ENCODE data around the gene NCOA1.
"Not testable (repeated sequence)": the region's sequence is repeated elsewhere in the genome, so short reads cannot be mapped to it uniquely, and the experiment has no call there.

NCOA1 gene

GRCh38 chr2:24482972-24483300 is 8.1 kb upstream of the NCOA1 start:
- no peak overlapping the region for H3K4me3 ChIP-seq (ENCODE audit: low read length)
- no peak overlapping the region for H3K27ac ChIP-seq (ENCODE audit: low read depth, low read length)
- no peaks in the 10 kb centered on the region for H3K4me1 ChIP-seq (ENCODE audit: control insufficient read depth, low read length)
- H3K27me3 ChIP-seq (ENCODE audit: control insufficient read depth, low read length) = no peaks in the 10 kb centered on the region
- H3K9me2 ChIP-seq (replicated peaks; ENCODE audit: control insufficient read depth, low read length) = no peaks in the 10 kb centered on the region
- TF ChIP-seq CTCF (IDR thresholded peaks at IDR 0.05; ENCODE audit: low read depth, low read length, poor library complexity, severe bottlenecking) = no peak
- TF ChIP-seq EZH2phosphoT487 (IDR thresholded peaks at IDR 0.05; ENCODE audit: borderline replicate concordance, low read length) = no peak
- H3K4me2 ChIP-seq (ENCODE audit: low read length) = no peak overlapping the region
- H3K79me2 ChIP-seq (ENCODE audit: control insufficient read depth, low read length) = no peaks in the 10 kb centered on the region
- H3F3A ChIP-seq (ENCODE audit: control insufficient read depth, insufficient read depth) = no peaks in the 10 kb centered on the region
- peaks cover 3% of the 10 kb centered on the region; the same call in 1 of the 2 replicates for H3K9me3 ChIP-seq (ENCODE audit: control insufficient read depth, insufficient read depth, low read length)
- H4K20me1 ChIP-seq (ENCODE audit: control insufficient read depth, insufficient read depth, low read depth, low read length) = no peaks in the 10 kb centered on the region
- H3K36me3 ChIP-seq (ENCODE audit: control insufficient read depth, low read length) = no peaks in the 10 kb centered on the region

GRCh38 chr2:24484677-24485076 is 6.4 kb upstream of the NCOA1 start:
- not testable (repeated sequence) for H3K36me3 ChIP-seq (ENCODE audit: control insufficient read depth, low read length); H3K4me1 ChIP-seq (ENCODE audit: control insufficient read depth, low read length); H4K20me1 ChIP-seq (ENCODE audit: control insufficient read depth, insufficient read depth, low read depth, low read length); H3K4me3 ChIP-seq (ENCODE audit: low read length); H3K9me3 ChIP-seq (ENCODE audit: control insufficient read depth, insufficient read depth, low read length); H3F3A ChIP-seq (ENCODE audit: control insufficient read depth, insufficient read depth); H3K4me2 ChIP-seq (ENCODE audit: low read length); H3K79me2 ChIP-seq (ENCODE audit: control insufficient read depth, low read length); H3K9me2 ChIP-seq (replicated peaks; ENCODE audit: control insufficient read depth, low read length); H3K27ac ChIP-seq (ENCODE audit: low read depth, low read length); H3K27me3 ChIP-seq (ENCODE audit: control insufficient read depth, low read length)

GRCh38 chr2:24485197-24485596 is 5.9 kb upstream of the NCOA1 start:
- H3K79me2 ChIP-seq (ENCODE audit: control insufficient read depth, low read length) = no peaks in the 10 kb centered on the region
- no peak overlapping the region for H3K4me2 ChIP-seq (ENCODE audit: low read length)
- H3K27me3 ChIP-seq (ENCODE audit: control insufficient read depth, low read length) = no peaks in the 10 kb centered on the region
- H3K9me2 ChIP-seq (replicated peaks; ENCODE audit: control insufficient read depth, low read length) = no peaks in the 10 kb centered on the region
- H3K4me3 ChIP-seq (ENCODE audit: low read length) = no peak overlapping the region
- H3K27ac ChIP-seq (ENCODE audit: low read depth, low read length) = no peak overlapping the region
- peaks cover 10% of the 10 kb centered on the region for H3K4me1 ChIP-seq (ENCODE audit: control insufficient read depth, low read length)
- H3K9me3 ChIP-seq (ENCODE audit: control insufficient read depth, insufficient read depth, low read length) = peaks cover 3% of the 10 kb centered on the region; the same call in 1 of the 2 replicates
- H3K36me3 ChIP-seq (ENCODE audit: control insufficient read depth, low read length) = no peaks in the 10 kb centered on the region
- no peaks in the 10 kb centered on the region for H4K20me1 ChIP-seq (ENCODE audit: control insufficient read depth, insufficient read depth, low read depth, low read length)
- H3F3A ChIP-seq (ENCODE audit: control insufficient read depth, insufficient read depth) = peaks cover under 1% of the 10 kb centered on the region
- no peak for TF ChIP-seq CTCF (IDR thresholded peaks at IDR 0.05; ENCODE audit: low read depth, low read length, poor library complexity, severe bottlenecking)
- TF ChIP-seq EZH2phosphoT487 (IDR thresholded peaks at IDR 0.05; ENCODE audit: borderline replicate concordance, low read length) = no peak

DNA sequence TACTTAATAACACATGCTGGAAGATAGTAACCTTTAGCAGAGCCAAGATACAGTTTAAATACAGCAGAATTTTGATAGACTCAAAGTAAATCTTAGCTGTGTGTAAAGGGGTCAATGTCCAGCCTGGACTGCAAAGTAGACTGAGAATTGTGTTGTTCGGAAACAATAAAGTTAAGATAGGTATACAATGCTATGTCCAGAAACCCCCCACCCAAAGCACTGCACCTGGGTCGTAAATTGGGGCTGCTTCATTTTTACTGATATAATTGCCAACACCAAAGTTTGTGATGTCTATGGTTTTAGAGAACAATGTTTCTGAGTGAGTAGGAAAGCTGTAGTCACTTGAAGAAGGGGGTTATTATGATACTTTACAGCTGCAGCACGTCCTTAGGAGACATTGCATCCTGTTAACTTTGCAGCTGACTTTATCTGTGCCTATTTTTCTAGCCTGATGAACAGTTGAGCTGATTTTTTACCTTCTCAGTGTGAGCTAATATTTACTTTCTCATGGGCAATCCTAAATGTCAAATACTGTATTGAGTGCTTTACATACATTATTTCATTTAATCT is 4.3 kb upstream of the NCOA1 start:
- no peaks in the 10 kb centered on the region for H3K9me2 ChIP-seq (replicated peaks; ENCODE audit: control insufficient read depth, low read length)
- no peaks in the 10 kb centered on the region for H3K79me2 ChIP-seq (ENCODE audit: control insufficient read depth, low read length)
- TF ChIP-seq CTCF (IDR thresholded peaks at IDR 0.05; ENCODE audit: low read depth, low read length, poor library complexity, severe bottlenecking) = no peak
- no peak for TF ChIP-seq EZH2phosphoT487 (IDR thresholded peaks at IDR 0.05; ENCODE audit: borderline replicate concordance, low read length)
- H3K27ac ChIP-seq (ENCODE audit: low read depth, low read length) = no peak overlapping the region
- H3K4me2 ChIP-seq (ENCODE audit: low read length) = no peak overlapping the region
- H3K4me3 ChIP-seq (ENCODE audit: low read length) = no peak overlapping the region
- H3K27me3 ChIP-seq (ENCODE audit: control insufficient read depth, low read length) = no peaks in the 10 kb centered on the region
- peaks cover 7% of the 10 kb centered on the region for H3F3A ChIP-seq (ENCODE audit: control insufficient read depth, insufficient read depth)
- H3K4me1 ChIP-seq (ENCODE audit: control insufficient read depth, low read length) = peaks cover 12% of the 10 kb centered on the region
- H3K9me3 ChIP-seq (ENCODE audit: control insufficient read depth, insufficient read depth, low read length) = no peaks in the 10 kb centered on the region
- H4K20me1 ChIP-seq (ENCODE audit: control insufficient read depth, insufficient read depth, low read depth, low read length) = no peaks in the 10 kb centered on the region
- H3K36me3 ChIP-seq (ENCODE audit: control insufficient read depth, low read length) = no peaks in the 10 kb centered on the region
